WTC11 (cell line): Measurements from ENCODE around the gene KCNK7. TPM values are rescaled to one million over a fixed set of nuclear protein-coding genes. Genes with fewer than 3 reads are reported as not detected.

Experiments
- ATAC-seq: fragments of 200-7000 bp; cut with Tn5 transposase; 2 replicates; pipeline ENCODE4 v1.10.0; 2021; ENCODE audit warnings: mild to moderate bottlenecking, moderate library complexity
- CTCF ChIA-PET: fragments of 300-600 bp; sonication (Branson Sonifier 250); formaldehyde crosslinking; loops from one replicate; lab custom pipeline; 2021; ENCODE audit warnings: antibody characterized with exemption; lab: Charles Lee
- POLR2A ChIA-PET: fragments of 350-600 bp; sonication (Branson Sonifier 250); formaldehyde crosslinking; loops from one replicate; lab custom pipeline; 2021; ENCODE audit warnings: antibody characterized with exemption; lab: Charles Lee
- DNase-seq: peaks from one replicate; pipeline ENCODE4 v3.0.0; 2021; ENCODE audit warnings: low spot score
- H3K27ac Mint-ChIP-seq: 2 replicates; pipeline ENCODE4 v1.8.0; 2021; ENCODE audit warnings: mixed read lengths
- H3K27me3 Mint-ChIP-seq: 2 replicates; pipeline ENCODE4 v1.8.0; 2021; ENCODE audit warnings: low read depth, mild to moderate bottlenecking, moderate library complexity, mixed read lengths
- H3K36me3 Mint-ChIP-seq: 2 replicates; pipeline ENCODE4 v1.8.0; 2021; ENCODE audit warnings: mixed read lengths
- H3K4me1 Mint-ChIP-seq: 2 replicates; pipeline ENCODE4 v1.8.0; 2022; ENCODE audit warnings: mixed read lengths
- H3K4me3 Mint-ChIP-seq: 2 replicates; pipeline ENCODE4 v1.8.0; 2021; ENCODE audit warnings: mild to moderate bottlenecking, moderate library complexity, mixed read lengths
- H3K9me3 Mint-ChIP-seq: 2 replicates; pipeline ENCODE4 v1.8.0; 2021; ENCODE audit warnings: mixed read lengths
- AFF4 ChIP-seq: sonication (generic); formaldehyde crosslinking; IDR thresholded peaks from 2 replicates; pipeline ENCODE4 v1.8.1; 2023; ENCODE audit warnings: mild to moderate bottlenecking, missing genetic modification reagents, borderline replicate concordance
- FOXJ3 ChIP-seq: sonication (generic); formaldehyde crosslinking; IDR thresholded peaks from 2 replicates; pipeline ENCODE4 v1.9.0; 2021; ENCODE audit warnings: missing genetic modification reagents, mild to moderate bottlenecking, borderline replicate concordance
- GTF2I ChIP-seq: fragments of 250-450 bp; sonication (Bioruptor Pico); conservative IDR thresholded peaks from 2 replicates; pipeline ENCODE4 v1.4.0; 2021; ENCODE audit warnings: mild to moderate bottlenecking
- MXD4 ChIP-seq: fragments of 250-450 bp; sonication (Bioruptor Pico); IDR thresholded peaks from 2 replicates; pipeline ENCODE4 v1.8.0; 2021; ENCODE audit warnings: mild to moderate bottlenecking, moderate library complexity, borderline replicate concordance
- PRDM15 ChIP-seq: sonication (generic); formaldehyde crosslinking; IDR thresholded peaks from 2 replicates; pipeline ENCODE4 v1.8.0; 2022; ENCODE audit warnings: missing genetic modification reagents
- RELA ChIP-seq: sonication (generic); formaldehyde crosslinking; IDR thresholded peaks from 2 replicates; pipeline ENCODE4 v1.8.1; 2022; ENCODE audit warnings: missing genetic modification reagents, mild to moderate bottlenecking, borderline replicate concordance
- TP53 ChIP-seq: sonication (generic); formaldehyde crosslinking; IDR thresholded peaks from 2 replicates; pipeline ENCODE4 v1.8.1; 2023; ENCODE audit warnings: mild to moderate bottlenecking, missing genetic modification reagents
- ZMAT4 ChIP-seq: fragments of 250-450 bp; sonication (Bioruptor Pico); IDR thresholded peaks from 2 replicates; pipeline ENCODE4 v1.9.0; 2021; ENCODE audit warnings: mild to moderate bottlenecking
- ZNF121 ChIP-seq: sonication (generic); formaldehyde crosslinking; IDR thresholded peaks from 2 replicates; pipeline ENCODE4 v1.8.0; 2023; ENCODE audit warnings: missing genetic modification reagents
- ZNF281 ChIP-seq: sonication (generic); formaldehyde crosslinking; IDR thresholded peaks from 2 replicates; pipeline ENCODE4 v1.8.0; 2023; ENCODE audit warnings: mild to moderate bottlenecking, missing genetic modification reagents
- ZNF512 ChIP-seq: sonication (generic); formaldehyde crosslinking; IDR thresholded peaks from 2 replicates; pipeline ENCODE4 v1.8.1; 2022; ENCODE audit warnings: missing genetic modification reagents, borderline replicate concordance
- total RNA-seq: library from RNA; stranded (reverse); gene quantifications from 3 replicates; pipeline ENCODE4 v1.2.3, GENCODE V29; 2021

KCNK7 gene
- total RNA-seq, 1 experiment from 2014 or later = 1.4 TPM

GRCh38 chr11:65591939-65592857, 3.4 kb downstream of the KCNK7 start (continued):
- TF ChIP-seq MXD4 (CRISPR knock-in tag) (no peak), FOXJ3 (CRISPR knock-in tag) (no peak), RELA (CRISPR knock-in tag) (peak; percentile 70; the same call in 1 of the 2 replicates)

GRCh38 chr11:65590240-65590738, 5.3 kb downstream of the KCNK7 start:
- no peak overlapping the region for H3K27ac Mint-ChIP-seq
- POLR2A ChIA-PET = interaction anchor here (0.9 kb wide), 1 partner anchor 49 kb away, joined by 3 read pairs; no protein-coding TSS in a partner anchor
- TF ChIP-seq AFF4 (no peak), GTF2I (CRISPR knock-in tag) (no peak), ZNF121 (CRISPR knock-in tag) (no peak), ZNF512 (CRISPR knock-in tag) (no peak), ZMAT4 (CRISPR knock-in tag) (no peak), TP53 (no peak)
- TF ChIP-seq, all 79 proteins: peak for 0
- Mint-ChIP-seq H3K4me3 (no peak overlapping the region; the same call in 1 of the 2 replicates), H3K4me1 (peaks cover 32% of the 10 kb centered on the region), H3K9me3 (no peaks in the 10 kb centered on the region), H3K27me3 (peaks cover 74% of the 10 kb centered on the region), H3K36me3 (no peaks in the 10 kb centered on the region)
- DNase-seq (no peak), ATAC-seq (no peak)
- CTCF ChIA-PET = interaction anchor here (1.2 to 13.8 kb wide), 8 partner anchors 15 to 261 kb away, joined by 4 to 311 read pairs (median 30); partner anchors contain the start of genes EHBP1L1, FAM89B, LTBP3 and MAP3K11

GRCh38 chr11:65589444-65590239, 6.0 kb downstream of the KCNK7 start:
- POLR2A ChIA-PET = interaction anchor here (0.5 to 0.9 kb wide), 2 partner anchors 49 to 191 kb away, joined by 3 to 6 read pairs; no protein-coding TSS in a partner anchor
- H3K4me1 Mint-ChIP-seq = peaks cover 32% of the 10 kb centered on the region
- no peaks in the 10 kb centered on the region for H3K9me3 Mint-ChIP-seq
- TF ChIP-seq PRDM15 (CRISPR knock-in tag) = peak; percentile 72
- no peak for TF ChIP-seq ZNF281 (CRISPR knock-in tag)
- no peak for ATAC-seq
- H3K27me3 Mint-ChIP-seq = peaks cover 75% of the 10 kb centered on the region
- H3K27ac Mint-ChIP-seq = no peak overlapping the region
- no peak for DNase-seq
- H3K4me3 Mint-ChIP-seq = no peak overlapping the region
- CTCF ChIA-PET = interaction anchor here (0.9 to 13.8 kb wide), 8 partner anchors 13 to 50 kb away, joined by 4 to 311 read pairs (median 30); partner anchors contain the start of genes EHBP1L1, FAM89B, LTBP3 and MAP3K11
- no peaks in the 10 kb centered on the region for H3K36me3 Mint-ChIP-seq
